GM23338 (cell line): ENCODE data around the gene ZSCAN21.

ENCODE experiments used
- CTCF ChIP-seq, 2 experiments: fragments of 200-600 bp in 1 of 2; sonication (generic) in 1 of 2; conservative IDR thresholded peaks; 2 replicates each; pipeline versions ENCODE4 v1.5.1 to v1.6.1; 2016 to 2017; ENCODE audit warnings: antibody characterized with exemption in 2 of 2, low read depth in 2 of 2, mild to moderate bottlenecking in 2 of 2, moderate library complexity in 1 of 2
- EZH2 ChIP-seq: fragments of 200-600 bp; sonication (generic); IDR thresholded peaks from one replicate; pipeline ENCODE4 v1.8.0; 2017; ENCODE audit warnings: antibody characterized with exemption, mild to moderate bottlenecking, low read depth; ENCODE audit not compliant: unreplicated experiment
- JUNB ChIP-seq: IDR thresholded peaks from one replicate; pipeline ENCODE4 v1.6.1; 2016; ENCODE audit warnings: antibody characterized with exemption; ENCODE audit not compliant: unreplicated experiment
- POLR2AphosphoS5 ChIP-seq: IDR thresholded peaks from 2 replicates; pipeline ENCODE4 v1.6.1; 2016; ENCODE audit warnings: antibody characterized with exemption, low read depth

DNA sequence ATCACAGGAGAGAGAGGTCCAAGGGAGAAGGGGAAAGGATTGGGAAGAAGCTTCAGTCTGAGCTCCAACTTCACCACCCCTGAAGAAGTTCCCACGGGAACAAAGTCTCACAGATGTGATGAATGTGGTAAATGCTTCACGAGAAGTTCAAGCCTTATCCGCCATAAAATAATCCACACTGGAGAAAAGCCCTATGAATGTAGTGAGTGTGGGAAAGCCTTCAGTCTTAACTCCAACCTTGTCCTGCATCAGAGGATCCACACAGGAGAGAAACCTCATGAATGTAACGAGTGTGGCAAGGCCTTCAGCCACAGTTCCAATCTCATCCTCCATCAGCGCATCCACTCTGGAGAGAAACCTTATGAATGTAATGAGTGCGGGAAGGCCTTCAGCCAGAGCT is 16.0 kb upstream of the ZSCAN21 start:
- TF ChIP-seq CTCF (conservative IDR thresholded peaks at IDR 0.05; ENCODE audit: low read depth in 2 of 2): no peak
- no peak for TF ChIP-seq EZH2
- no peak for TF ChIP-seq JUNB
- TF ChIP-seq POLR2AphosphoS5: no peak
